Small intestine (tissue), 7 donors: ENCODE data around the gene ATP2B1. TPM values are rescaled to one million over a fixed set of nuclear protein-coding genes. Genes with fewer than 3 reads are reported as not detected.

Experiments
- DNase-seq, 2 donors: peaks; one replicate each; pipeline versions ENCODE4 v3.0.0 to v3.0.0-alpha.2; 2013
- FAIRE-seq: peaks from 2 replicates; lab custom pipeline; 2012; peaks lifted over from hg19 to GRCh38; lab: Jason Lieb, UNC
- H3K27ac ChIP-seq, 3 donors: one replicate each; pipeline ENCODE4 v1.5.1; 2013; ENCODE audit warnings: low read length in 2 of 3, mild to moderate bottlenecking in 2 of 3, control low read depth in 1 of 3, inconsistent platforms in 1 of 3, low read depth in 1 of 3, moderate library complexity in 1 of 3
- H3K27me3 ChIP-seq, 3 donors: one replicate each; pipeline ENCODE4 v1.6.1; 2013; ENCODE audit warnings: low read length in 3 of 3, inconsistent platforms in 1 of 3; ENCODE audit not compliant: control insufficient read depth in 3 of 3, insufficient read depth in 3 of 3
- H3K36me3 ChIP-seq, 3 donors: one replicate each; pipeline ENCODE4 v1.6.1; 2013; ENCODE audit warnings: low read length in 3 of 3, inconsistent platforms in 1 of 3, low read depth in 1 of 3, mild to moderate bottlenecking in 1 of 3, moderate library complexity in 1 of 3; ENCODE audit not compliant: control insufficient read depth in 3 of 3, insufficient read depth in 2 of 3
- H3K4me1 ChIP-seq, 3 donors: one replicate each; pipeline ENCODE4 v1.6.1; 2013; ENCODE audit warnings: low read length in 2 of 3, inconsistent platforms in 1 of 3, low read depth in 1 of 3, mild to moderate bottlenecking in 1 of 3, moderate library complexity in 1 of 3; ENCODE audit not compliant: control insufficient read depth in 3 of 3, insufficient read depth in 2 of 3
- H3K4me3 ChIP-seq, 3 donors: one replicate each; pipeline ENCODE4 v1.5.1; 2013; ENCODE audit warnings: low read length in 3 of 3, control low read depth in 1 of 3, inconsistent platforms in 1 of 3, low read depth in 1 of 3, mild to moderate bottlenecking in 1 of 3, moderate library complexity in 1 of 3
- H3K9me3 ChIP-seq, 2 donors: one replicate each; pipeline ENCODE4 v1.6.1; 2013; ENCODE audit warnings: low read depth in 1 of 2, low read length in 1 of 2; ENCODE audit not compliant: control insufficient read depth in 2 of 2, insufficient read depth in 1 of 2
- WGBS, 3 donors: extraction: QIAGEN DNeasy Blood & Tissue Kit; methylation state at CpG; one replicate each; pipeline ENCODE4 v1.1.7; 2013; 5-methylcytosine and 5-hydroxymethylcytosine counted together
- polyA plus RNA-seq, 4 donors: library from polyadenylated mRNA; stranded (reverse) in 3 of 4; unstranded in 1 of 4; fragments of 200-250 nt in 3 of 4; fragments of 120-200 nt in 1 of 4; gene quantifications; one replicate each; pipeline versions ENCODE4 v1.2.1 to v1.2.3, GENCODE V29; 2013
- donor health status: healthy with polysubstance abuse.
- donor health status: control.
- donor health status: control.
- donor health status: Bipolar disorder and iron deficiency.
- donor health status: healthy.

The ATP2B1 gene
- polyA plus RNA-seq, 4 donors, result 13.2 to 76.2 (median 17.9) TPM

GRCh38 chr12:89684136-89684535, 24.5 kb downstream of the ATP2B1 start:
- WGBS, 3 donors, result 76 to 94% (median 92%) methylated on average over 3 of the region's 3 CpGs

DNA sequence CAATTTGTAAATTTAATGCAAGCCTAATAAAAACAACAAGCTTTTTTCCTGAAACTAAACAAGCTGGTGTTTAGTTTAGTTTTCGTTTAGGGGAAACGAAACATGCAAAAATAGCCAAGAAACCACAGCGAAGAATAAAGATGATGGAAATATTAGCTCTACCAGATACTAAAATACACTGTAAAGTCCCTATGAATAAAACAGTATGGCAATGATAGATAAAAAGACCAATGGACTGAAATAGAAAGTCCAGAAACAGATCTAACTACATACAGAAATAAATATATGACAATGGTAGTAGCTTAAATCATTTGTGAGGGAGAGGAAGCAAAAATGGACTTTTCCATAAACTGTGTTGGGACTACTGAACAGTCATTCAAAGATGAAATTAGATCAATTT, 26.4 kb downstream of the ATP2B1 start:
- Histone ChIP-seq H3K4me3 (no peak overlapping the region), H3K9me3 (peaks cover 0 to 10% of the 10 kb centered on the region in 2 donors), H3K27me3 (no peaks in the 10 kb centered on the region), H3K4me1 (no peaks in the 10 kb centered on the region), H3K36me3 (no peaks in the 10 kb centered on the region), H3K27ac (no peak overlapping the region)
- no peak for DNase-seq
- FAIRE-seq, result no peak
- 83 to 93% (median 86%) methylated on average over 3 of the region's 3 CpGs for WGBS, 3 donors

More at GRCh38 chr12:89684136-89684535, 24.5 kb downstream of the ATP2B1 start:
- no peak for FAIRE-seq
- Histone ChIP-seq H3K27me3 (no peaks in the 10 kb centered on the region), H3K4me3 (no peak overlapping the region), H3K27ac (no peak overlapping the region), H3K9me3 (peaks cover 0 to 10% of the 10 kb centered on the region in 2 donors), H3K36me3 (no peaks in the 10 kb centered on the region), H3K4me1 (peaks cover 0 to 2% (median 0%) of the 10 kb centered on the region in 3 donors)
- no peak for DNase-seq

GRCh38 chr12:89680409-89680808, 28.2 kb downstream of the ATP2B1 start:
- Histone ChIP-seq H3K36me3 (peaks cover 0 to 2% (median 0%) of the 10 kb centered on the region in 3 donors), H3K4me1 (peaks cover 0 to 3% (median 0%) of the 10 kb centered on the region in 3 donors), H3K27ac (no peak overlapping the region), H3K4me3 (no peak overlapping the region), H3K27me3 (no peaks in the 10 kb centered on the region), H3K9me3 (peaks cover 0 to 10% of the 10 kb centered on the region in 2 donors)
- WGBS, 3 donors, result 96 to 99% (median 99%) methylated on average over 4 of the region's 4 CpGs
- FAIRE-seq, result no peak
- no peak for DNase-seq

DNA sequence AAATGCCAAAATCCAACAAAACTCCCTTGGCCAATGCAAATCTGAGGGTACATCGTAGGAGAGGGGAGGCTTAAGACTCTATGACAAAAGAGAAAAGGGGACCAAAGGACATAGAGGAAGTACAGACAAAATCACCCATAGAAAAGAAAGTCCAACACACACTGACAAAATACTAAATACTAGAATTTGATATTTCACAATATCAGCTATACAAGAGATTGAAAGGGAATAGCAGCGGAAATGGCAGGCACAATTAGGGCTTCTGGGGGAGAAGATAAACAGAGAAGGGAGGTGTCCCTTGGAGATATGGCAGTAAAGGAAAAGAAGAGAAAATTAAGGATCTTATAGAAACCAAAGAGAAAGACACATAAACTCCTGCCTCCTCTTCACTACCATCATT, 29.0 kb downstream of the ATP2B1 start:
- peaks cover 0 to 10% of the 10 kb centered on the region in 2 donors for H3K9me3 ChIP-seq
- H3K36me3 ChIP-seq, result peaks cover 0 to 2% (median 0%) of the 10 kb centered on the region in 3 donors
- FAIRE-seq, result no peak
- no peak for DNase-seq
- WGBS, 3 donors, result 94 to 100% (median 98%) methylated on average over 2 of the region's 2 CpGs
- H3K27ac ChIP-seq, result no peak overlapping the region
- H3K4me1 ChIP-seq, result peaks cover 0 to 3% (median 0%) of the 10 kb centered on the region in 3 donors
- no peak overlapping the region for H3K4me3 ChIP-seq
- H3K27me3 ChIP-seq, result no peaks in the 10 kb centered on the region

- Histone ChIP-seq H3K4me3 (no peak overlapping the region), H3K27me3 (no peaks in the 10 kb centered on the region), H3K4me1 (peaks cover 0 to 3% (median 0%) of the 10 kb centered on the region in 3 donors), H3K9me3 (peaks cover 0 to 10% of the 10 kb centered on the region in 2 donors), H3K27ac (no peak overlapping the region), H3K36me3 (peaks cover 0 to 2% (median 0%) of the 10 kb centered on the region in 3 donors)
- WGBS, 3 donors, result 74 to 85% (median 76%) methylated on average over 2 of the region's 2 CpGs
- DNase-seq, result no peak
- FAIRE-seq, result no peak
These were observed 30.4 kb downstream of the ATP2B1 start for GRCh38 chr12:89678225-89678624.

DNA sequence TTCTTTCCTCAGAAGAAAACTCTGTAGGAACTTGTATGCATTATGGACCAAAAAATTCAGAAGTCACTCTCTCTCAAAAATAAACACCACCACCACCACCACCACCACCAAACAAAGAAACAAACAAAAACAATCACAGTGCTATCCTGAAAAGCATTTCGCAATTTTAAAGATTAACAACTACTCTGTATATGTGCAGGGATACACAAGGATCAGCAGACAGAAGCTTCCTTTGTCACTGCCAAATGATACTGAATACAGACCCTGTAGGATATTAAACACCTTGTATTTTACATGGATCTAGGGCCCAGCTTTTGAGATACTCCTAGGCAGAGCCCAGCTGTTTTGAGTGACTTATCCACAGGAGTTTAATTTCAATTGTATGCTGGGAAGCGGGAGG, 31.7 kb downstream of the ATP2B1 start:
- FAIRE-seq (no peak), DNase-seq (no peak)
- Histone ChIP-seq H3K36me3 (peaks cover 0 to 2% (median 0%) of the 10 kb centered on the region in 3 donors), H3K4me3 (no peak overlapping the region), H3K4me1 (peaks cover 0 to 5% (median 0%) of the 10 kb centered on the region in 3 donors), H3K27ac (no peak overlapping the region), H3K27me3 (no peaks in the 10 kb centered on the region), H3K9me3 (peaks cover 0 to 10% of the 10 kb centered on the region in 2 donors)
- WGBS, 3 donors, result 90 to 95% (median 93%) methylated on average over 2 of the region's 2 CpGs

- 84 to 87% (median 86%) methylated on average over 2 of the region's 2 CpGs for WGBS, 3 donors
- peaks cover 0 to 2% (median 0%) of the 10 kb centered on the region in 3 donors for H3K36me3 ChIP-seq
These were observed 34.2 kb downstream of the ATP2B1 start for GRCh38 chr12:89674326-89674942.

GRCh38 chr12:89673603-89674002, 35.0 kb downstream of the ATP2B1 start:
- Histone ChIP-seq H3K27me3 (no peaks in the 10 kb centered on the region), H3K9me3 (no peaks in the 10 kb centered on the region), H3K27ac (no peak overlapping the region), H3K4me3 (no peak overlapping the region), H3K4me1 (peaks cover 0 to 8% (median 0%) of the 10 kb centered on the region in 3 donors), H3K36me3 (peaks cover 0 to 2% (median 0%) of the 10 kb centered on the region in 3 donors)
- DNase-seq, result no peak
- WGBS, 3 donors, result 93 to 98% (median 96%) methylated on average over 2 of the region's 2 CpGs
- no peak for FAIRE-seq

More at GRCh38 chr12:89674326-89674942, 34.2 kb downstream of the ATP2B1 start:
- Histone ChIP-seq H3K9me3 (peaks cover 0 to 2% of the 10 kb centered on the region in 2 donors), H3K27ac (no peak overlapping the region), H3K4me1 (peaks cover 0 to 8% (median 0%) of the 10 kb centered on the region in 3 donors), H3K4me3 (no peak overlapping the region), H3K27me3 (no peaks in the 10 kb centered on the region)
- DNase-seq (no peak), FAIRE-seq (no peak)
